Raji (cell line): ENCODE data around the gene PRR3.

ENCODE experiments used
- POLR2A ChIP-seq: IDR thresholded peaks from 2 replicates; pipeline ENCODE4 v1.6.1; 2011; ENCODE audit warnings: low read depth, low read length, control low read depth; ENCODE audit not compliant: insufficient read depth

PRR3 gene, protein sequence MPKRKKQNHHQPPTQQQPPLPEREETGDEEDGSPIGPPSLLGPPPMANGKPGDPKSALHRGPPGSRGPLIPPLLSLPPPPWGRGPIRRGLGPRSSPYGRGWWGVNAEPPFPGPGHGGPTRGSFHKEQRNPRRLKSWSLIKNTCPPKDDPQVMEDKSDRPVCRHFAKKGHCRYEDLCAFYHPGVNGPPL

DNA sequence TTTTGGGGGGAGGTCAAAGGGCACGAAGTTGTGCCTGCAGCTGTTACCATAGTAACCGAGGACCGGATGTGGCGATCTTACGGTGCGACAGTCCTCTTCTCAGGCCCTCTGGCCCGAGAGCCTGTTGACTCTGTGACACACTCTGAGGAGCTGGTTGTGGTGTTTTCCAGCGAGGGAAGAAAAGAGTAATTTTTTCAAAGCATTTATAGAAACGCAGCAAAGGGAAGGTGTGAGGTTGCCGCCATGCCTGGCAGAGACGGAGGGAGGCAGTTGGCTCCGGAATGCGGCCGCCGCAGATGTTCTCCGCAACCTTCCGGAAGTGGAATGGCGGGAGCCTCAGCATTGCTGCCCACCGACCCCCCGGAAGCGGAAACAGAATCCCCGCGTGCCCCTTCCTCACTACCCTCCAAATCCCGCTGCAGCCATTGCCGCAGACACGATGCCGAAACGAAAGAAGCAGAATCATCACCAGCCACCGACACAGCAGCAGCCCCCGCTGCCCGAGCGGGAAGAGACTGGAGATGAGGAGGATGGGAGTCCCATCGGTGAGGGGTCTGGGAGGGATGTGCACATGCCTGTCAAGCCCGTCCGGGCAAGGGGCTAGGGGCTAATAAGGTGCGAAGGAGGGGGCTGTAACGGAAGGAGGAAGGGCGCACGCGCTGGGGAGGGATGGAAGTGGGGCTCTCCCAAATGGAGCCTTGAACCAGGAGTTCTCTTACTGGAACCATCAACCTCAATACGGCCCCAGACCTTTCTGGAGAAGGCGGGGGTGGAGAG lies at the start of gene PRR3:
Gene PRR3, plus strand, starts transcription at position 390 of the 777 bp plus-strand sequence. Its CDS starts 50 bp downstream, at position 440.
- TF ChIP-seq POLR2A = peak; percentile 83

DNA sequence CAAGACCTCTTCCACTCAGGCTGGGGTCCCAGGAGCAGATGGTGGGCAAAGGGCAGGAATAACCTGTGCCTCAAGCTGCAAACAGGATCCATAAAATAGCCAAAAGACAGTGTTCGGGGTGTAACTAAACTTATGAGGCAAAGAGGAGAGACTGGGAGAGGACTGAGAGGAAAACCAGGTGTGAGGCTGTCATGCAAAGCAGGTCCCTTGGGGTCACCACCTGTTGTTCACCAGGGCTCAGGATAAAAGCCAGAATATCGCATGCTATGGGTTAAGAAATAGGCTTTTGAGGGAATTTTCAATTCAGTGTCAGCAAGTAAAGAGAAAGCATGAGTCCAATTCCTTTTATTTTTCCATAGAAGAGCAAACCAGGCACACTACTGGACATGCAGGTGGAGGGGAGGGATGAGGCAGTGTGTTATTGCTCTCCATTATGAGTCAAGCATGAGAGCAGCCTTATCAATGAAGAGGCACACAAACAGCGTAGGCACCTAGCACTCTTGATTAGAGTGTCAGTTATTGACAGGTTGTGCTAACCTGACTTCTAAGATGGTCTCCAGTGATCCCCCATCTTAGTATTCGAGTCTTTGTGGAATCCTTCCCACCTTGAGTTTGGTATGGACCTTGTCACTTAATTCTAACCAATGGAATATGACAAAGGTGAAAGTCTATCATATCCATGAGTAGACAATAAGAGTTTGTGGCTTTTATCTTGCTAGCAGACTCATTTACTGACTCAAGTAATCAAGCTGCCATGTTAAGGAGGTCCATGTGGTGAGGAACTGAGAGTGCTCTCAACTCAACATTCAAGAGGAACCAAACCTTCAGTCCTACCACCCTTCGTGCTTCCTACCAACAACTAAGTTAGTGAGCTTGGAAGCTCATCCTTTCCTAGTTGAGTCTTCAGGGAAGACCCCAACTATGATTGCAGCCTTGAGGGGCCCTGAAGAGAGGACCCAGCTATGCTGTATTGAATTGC lies 49.0 kb upstream of the PRR3 start:
- no peak for TF ChIP-seq POLR2A

GRCh38 chr6:30508890-30509736 lies 48.0 kb upstream of the PRR3 start:
- no peak for TF ChIP-seq POLR2A

- no peak for TF ChIP-seq POLR2A
Observed at GRCh38 chr6:30510419-30511168, 46.5 kb upstream of the PRR3 start.

DNA sequence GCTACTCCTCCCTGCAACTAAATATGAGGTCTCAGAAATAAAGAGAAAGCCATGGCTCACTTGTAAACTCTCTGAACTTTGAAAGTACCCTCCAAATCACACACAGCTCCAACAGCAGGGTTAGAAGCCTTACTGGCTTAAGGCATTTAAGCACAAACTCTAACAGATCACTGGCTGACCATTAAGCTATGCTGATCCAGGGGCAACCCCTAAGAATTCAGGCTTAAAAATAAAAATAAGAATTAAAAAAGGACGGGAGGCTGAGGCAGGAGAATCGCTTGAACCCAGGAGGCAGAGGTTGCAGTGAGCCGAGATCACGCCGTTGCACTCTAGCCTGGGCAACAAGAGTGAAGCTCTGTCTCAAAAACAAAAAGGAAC lies 45.9 kb upstream of the PRR3 start:
- TF ChIP-seq POLR2A = no peak

GRCh38 chr6:30513451-30513850 lies 43.6 kb upstream of the PRR3 start:
- no peak for TF ChIP-seq POLR2A

GRCh38 chr6:30515106-30515505 lies 42.0 kb upstream of the PRR3 start:
- TF ChIP-seq POLR2A = no peak

DNA sequence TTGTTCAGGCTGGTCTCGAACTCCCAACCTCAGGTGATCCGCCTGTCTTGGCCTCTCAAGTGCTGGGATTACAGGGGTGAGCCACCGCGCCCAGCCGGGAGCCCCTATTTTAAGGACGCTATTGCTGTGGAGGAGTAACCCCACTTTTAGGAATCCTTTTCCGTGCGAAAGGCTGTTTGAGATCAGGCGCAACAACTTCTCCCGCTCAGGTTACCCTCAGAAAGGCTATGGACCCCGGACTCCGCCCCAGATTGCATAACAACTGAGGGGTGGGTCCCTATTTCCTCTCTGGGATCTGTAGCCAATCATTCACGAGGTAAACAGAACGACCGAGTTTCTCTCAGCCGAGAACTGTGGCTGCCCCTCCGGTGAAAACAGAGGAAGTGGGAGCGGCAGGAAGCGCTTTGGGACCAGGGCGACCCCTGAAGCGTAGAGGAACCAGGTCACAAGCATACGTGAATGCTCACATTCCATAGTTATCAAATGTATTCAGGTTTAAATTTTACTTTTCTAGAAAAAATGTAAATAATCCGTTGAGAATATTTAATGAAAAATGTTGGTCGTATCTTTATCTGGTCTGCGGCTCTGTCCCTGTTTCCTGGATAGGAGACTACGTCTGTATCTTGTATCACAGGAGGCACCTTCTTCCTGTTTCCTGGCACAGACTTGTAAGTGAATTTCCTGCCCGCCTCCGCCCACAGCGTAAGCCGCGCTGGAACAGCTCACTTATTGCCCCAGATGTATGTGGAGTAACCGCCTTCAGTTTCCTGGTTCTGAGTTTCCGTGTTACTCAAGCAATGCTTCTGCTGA lies 40.9 kb upstream of the PRR3 start:
- peak; percentile 49 for TF ChIP-seq POLR2A

GRCh38 chr6:30520522-30520921 lies 36.6 kb upstream of the PRR3 start:
- no peak for TF ChIP-seq POLR2A

DNA sequence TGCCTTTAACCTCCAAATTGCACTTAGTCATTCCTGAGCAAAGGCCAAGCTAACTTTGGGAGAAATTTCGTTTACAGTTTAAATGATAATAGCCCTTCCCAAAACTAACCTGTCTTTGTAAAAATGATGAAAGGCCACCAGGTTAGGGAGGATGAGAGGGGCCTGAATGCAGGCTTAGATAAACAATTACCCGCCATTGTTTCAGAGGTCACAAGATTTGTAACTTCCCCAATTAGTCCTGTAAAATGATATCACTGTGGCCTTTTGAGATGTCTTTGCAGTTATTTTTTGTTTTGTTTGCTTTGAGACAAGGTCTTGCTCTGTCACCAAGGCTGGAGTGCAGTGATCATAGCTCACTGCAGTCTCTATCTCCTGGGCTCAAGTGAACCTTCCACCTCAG lies 27.1 kb upstream of the PRR3 start:
- no peak for TF ChIP-seq POLR2A

GRCh38 chr6:30533460-30534294 lies 23.4 kb upstream of the PRR3 start:
- TF ChIP-seq POLR2A = no peak

GRCh38 chr6:30537931-30538330 lies 19.2 kb upstream of the PRR3 start:
- no peak for TF ChIP-seq POLR2A
